OCI-LY1 (cell line): Measurements from ENCODE around the gene ST6GALNAC3.

Experiments
- H2AFZ ChIP-seq: fragments of 200-600 bp; sonication (generic), shearing (Covaris generic); 2 replicates; pipeline ENCODE4 v1.6.0; 2014; ENCODE audit warnings: antibody characterized with exemption, mild to moderate bottlenecking, low read length
- H3F3A ChIP-seq: fragments of 200-600 bp; sonication (generic), shearing (Covaris generic); 2 replicates; pipeline ENCODE4 v1.6.0; 2014; ENCODE audit warnings: mild to moderate bottlenecking, antibody characterized with exemption, low read length, moderate library complexity; ENCODE audit not compliant: insufficient read depth
- H3K27ac ChIP-seq: fragments of 200-600 bp; sonication (generic); 2 replicates; pipeline ENCODE4 v1.5.1; 2014; ENCODE audit warnings: low read length, mixed run types, mild to moderate bottlenecking, low read depth; ENCODE audit not compliant: poor library complexity, severe bottlenecking
- H3K27me3 ChIP-seq: fragments of 200-600 bp; sonication (generic); 2 replicates; pipeline ENCODE4 v1.6.0; 2014; ENCODE audit warnings: antibody characterized with exemption, mild to moderate bottlenecking, low read length, moderate library complexity; ENCODE audit not compliant: insufficient read depth
- H3K36me3 ChIP-seq: fragments of 200-600 bp; sonication (generic); 2 replicates; pipeline ENCODE4 v1.6.1; 2014; ENCODE audit warnings: mild to moderate bottlenecking, antibody characterized with exemption, low read length, moderate library complexity, mixed read lengths; ENCODE audit not compliant: insufficient read depth
- H3K4me1 ChIP-seq: fragments of 200-600 bp; sonication (generic); 2 replicates; pipeline ENCODE4 v1.5.1; 2014; ENCODE audit warnings: mild to moderate bottlenecking, low read length, moderate library complexity; ENCODE audit not compliant: insufficient read depth, severe bottlenecking
- H3K4me2 ChIP-seq: fragments of 200-600 bp; sonication (generic), shearing (Covaris generic); 2 replicates; pipeline ENCODE4 v1.6.1; 2014; ENCODE audit warnings: low read length
- H3K4me3 ChIP-seq: fragments of 200-600 bp; sonication (generic); 2 replicates; pipeline ENCODE4 v1.5.1; 2014; ENCODE audit warnings: low read length, low read depth, mild to moderate bottlenecking, mixed read lengths; ENCODE audit not compliant: poor library complexity, severe bottlenecking
- H3K79me2 ChIP-seq: fragments of 200-600 bp; shearing (Covaris generic); 2 replicates; pipeline ENCODE4 v1.6.1; 2016; ENCODE audit warnings: mixed run types, low read length, mixed read lengths; ENCODE audit not compliant: insufficient read depth
- H3K9ac ChIP-seq: fragments of 200-600 bp; sonication (generic), shearing (Covaris generic); 2 replicates; pipeline ENCODE4 v1.6.1; 2014; ENCODE audit warnings: mild to moderate bottlenecking, low read length, mixed read lengths
- H3K9me2 ChIP-seq: fragments of 200-600 bp; sonication (generic), shearing (Covaris generic); 2 replicates; pipeline ENCODE4 v1.6.1; 2014; ENCODE audit warnings: low read depth, mild to moderate bottlenecking, low read length, mixed read lengths
- H3K9me3 ChIP-seq: fragments of 200-600 bp; shearing (Covaris generic); 2 replicates; pipeline ENCODE4 v1.6.1; 2014; ENCODE audit warnings: low read length, mixed read lengths
- H4K20me1 ChIP-seq: fragments of 200-600 bp; sonication (generic), shearing (Covaris generic); 2 replicates; pipeline ENCODE4 v1.6.0; 2016; ENCODE audit warnings: mild to moderate bottlenecking, low read length; ENCODE audit not compliant: insufficient read depth
- EZH2 ChIP-seq: fragments of 200-600 bp; sonication (generic), shearing (Covaris generic); IDR thresholded peaks from 2 replicates; pipeline ENCODE4 v1.8.0; 2017; ENCODE audit warnings: borderline replicate concordance, mixed run types, mild to moderate bottlenecking, antibody characterized with exemption, low read length, moderate library complexity, mixed read lengths
- TF ChIP-seq, protein P1 (sequence below): fragments of 200-600 bp; sonication (generic), shearing (Covaris generic); IDR thresholded peaks from 2 replicates; pipeline ENCODE4 v1.5.1; 2017; ENCODE audit warnings: mild to moderate bottlenecking, antibody characterized with exemption, low read length, moderate library complexity, mixed read lengths

The ST6GALNAC3 gene

DNA sequence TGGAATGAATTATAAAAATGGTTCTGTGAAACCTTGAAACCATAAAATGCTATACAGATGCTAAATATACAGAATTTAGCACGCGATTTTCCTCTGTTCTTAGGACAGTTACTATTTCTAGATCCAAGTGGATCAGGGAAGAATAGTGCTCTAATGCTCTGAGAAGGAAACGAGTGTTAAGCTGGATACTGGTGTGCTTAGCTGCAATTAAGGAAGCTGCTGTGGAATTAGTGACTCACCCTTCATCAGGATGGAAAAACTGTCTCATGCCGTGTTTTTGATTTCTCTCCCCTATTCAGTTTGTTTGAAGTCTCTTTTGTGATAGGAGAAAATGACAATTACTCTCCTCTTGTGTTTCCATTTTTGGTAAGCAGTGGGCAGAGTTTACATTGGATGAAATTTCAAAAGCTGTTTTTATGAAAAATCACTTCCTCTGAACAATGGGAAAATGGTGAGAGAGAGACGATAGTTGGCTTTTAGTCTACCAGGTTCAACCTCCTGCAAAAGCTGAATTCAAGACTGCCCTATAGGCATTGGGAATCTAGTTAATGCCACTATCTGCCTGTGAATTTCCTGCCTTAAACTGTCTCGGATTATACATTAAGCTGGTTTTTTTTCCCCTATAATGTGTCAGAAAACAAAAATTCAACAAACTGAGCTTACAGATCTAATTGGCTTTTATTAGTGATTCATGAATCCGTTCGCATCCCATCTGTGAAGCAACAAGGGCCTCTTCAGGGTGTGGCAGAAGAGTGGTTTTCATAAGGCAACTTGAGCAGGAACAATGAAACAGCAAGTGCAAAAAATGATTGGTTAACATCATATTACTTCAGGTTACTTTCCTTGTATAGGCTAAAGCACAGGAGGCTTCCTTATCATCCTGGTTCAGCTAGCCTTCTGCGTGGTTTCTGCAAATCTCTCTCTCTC lies 179.8 kb downstream of the ST6GALNAC3 start:
- no peaks in the 10 kb centered on the region for H3K27me3 ChIP-seq
- H3K9ac ChIP-seq, result no peak overlapping the region
- no peaks in the 10 kb centered on the region for H3K9me3 ChIP-seq
- no peaks in the 10 kb centered on the region for H3K4me1 ChIP-seq
- H3K27ac ChIP-seq, result no peak overlapping the region
- H3K79me2 ChIP-seq, result no peaks in the 10 kb centered on the region
- H2AFZ ChIP-seq, result no peak overlapping the region
- no peaks in the 10 kb centered on the region for H4K20me1 ChIP-seq
- no peak overlapping the region for H3K4me2 ChIP-seq
- no peaks in the 10 kb centered on the region for H3K9me2 ChIP-seq
- no peak for TF ChIP-seq EZH2
- no peak overlapping the region for H3K4me3 ChIP-seq
- no peaks in the 10 kb centered on the region for H3K36me3 ChIP-seq
- no peaks in the 10 kb centered on the region for H3F3A ChIP-seq

DNA sequence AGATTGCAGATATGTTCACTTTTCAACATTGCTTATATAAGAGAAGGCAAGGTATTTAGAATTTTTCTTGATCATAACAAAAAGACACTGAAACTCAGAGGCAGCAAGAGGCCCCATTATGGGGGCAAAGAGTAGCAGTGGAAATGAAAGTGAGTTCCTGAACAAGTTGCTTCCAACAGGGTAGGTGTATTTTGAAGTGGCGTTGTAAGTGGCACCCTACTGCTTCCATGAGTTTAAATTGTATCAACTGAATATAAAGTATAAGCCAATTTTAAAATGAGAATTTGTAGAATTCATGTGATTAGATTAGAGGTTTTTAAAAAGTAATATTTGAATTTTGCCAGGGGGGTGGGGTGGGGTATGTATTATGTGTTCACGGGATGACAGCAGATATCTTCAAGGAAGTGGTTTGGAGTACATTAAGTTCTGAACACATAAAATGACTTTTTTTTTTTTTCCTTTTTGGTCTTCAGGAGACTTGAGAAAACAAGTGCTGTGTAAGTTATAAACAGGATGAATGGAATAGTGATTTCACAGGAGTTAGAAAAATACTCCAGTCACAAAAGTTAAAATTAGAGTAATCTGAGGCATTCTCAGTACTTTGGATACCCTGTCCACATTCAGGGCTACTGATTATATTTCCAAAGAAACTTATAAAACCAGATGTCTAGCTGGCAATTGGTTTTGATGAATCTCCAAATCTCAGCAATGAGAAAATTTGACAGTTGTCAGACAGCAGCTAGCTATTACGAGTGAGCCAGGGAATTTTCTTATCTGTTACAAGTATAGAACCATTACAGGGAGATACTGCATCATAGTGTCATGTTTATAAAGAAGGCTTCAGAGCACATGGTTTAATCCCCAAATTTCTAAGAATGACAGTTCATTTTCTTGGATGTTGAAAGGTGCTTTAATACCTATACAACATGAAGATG lies 182.0 kb downstream of the ST6GALNAC3 start:
- Histone ChIP-seq H3K27me3 (no peaks in the 10 kb centered on the region), H3K4me3 (no peak overlapping the region), H3K27ac (no peak overlapping the region), H3K36me3 (no peaks in the 10 kb centered on the region), H3K9me2 (no peaks in the 10 kb centered on the region), H3F3A (no peaks in the 10 kb centered on the region), H3K4me2 (no peak overlapping the region), H2AFZ (no peak overlapping the region), H4K20me1 (no peaks in the 10 kb centered on the region), H3K9me3 (no peaks in the 10 kb centered on the region), H3K4me1 (no peaks in the 10 kb centered on the region), H3K9ac (no peak overlapping the region), H3K79me2 (no peaks in the 10 kb centered on the region)
- TF ChIP-seq, protein P1, sequence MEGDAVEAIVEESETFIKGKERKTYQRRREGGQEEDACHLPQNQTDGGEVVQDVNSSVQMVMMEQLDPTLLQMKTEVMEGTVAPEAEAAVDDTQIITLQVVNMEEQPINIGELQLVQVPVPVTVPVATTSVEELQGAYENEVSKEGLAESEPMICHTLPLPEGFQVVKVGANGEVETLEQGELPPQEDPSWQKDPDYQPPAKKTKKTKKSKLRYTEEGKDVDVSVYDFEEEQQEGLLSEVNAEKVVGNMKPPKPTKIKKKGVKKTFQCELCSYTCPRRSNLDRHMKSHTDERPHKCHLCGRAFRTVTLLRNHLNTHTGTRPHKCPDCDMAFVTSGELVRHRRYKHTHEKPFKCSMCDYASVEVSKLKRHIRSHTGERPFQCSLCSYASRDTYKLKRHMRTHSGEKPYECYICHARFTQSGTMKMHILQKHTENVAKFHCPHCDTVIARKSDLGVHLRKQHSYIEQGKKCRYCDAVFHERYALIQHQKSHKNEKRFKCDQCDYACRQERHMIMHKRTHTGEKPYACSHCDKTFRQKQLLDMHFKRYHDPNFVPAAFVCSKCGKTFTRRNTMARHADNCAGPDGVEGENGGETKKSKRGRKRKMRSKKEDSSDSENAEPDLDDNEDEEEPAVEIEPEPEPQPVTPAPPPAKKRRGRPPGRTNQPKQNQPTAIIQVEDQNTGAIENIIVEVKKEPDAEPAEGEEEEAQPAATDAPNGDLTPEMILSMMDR, result no peak
- no peak for TF ChIP-seq EZH2

DNA sequence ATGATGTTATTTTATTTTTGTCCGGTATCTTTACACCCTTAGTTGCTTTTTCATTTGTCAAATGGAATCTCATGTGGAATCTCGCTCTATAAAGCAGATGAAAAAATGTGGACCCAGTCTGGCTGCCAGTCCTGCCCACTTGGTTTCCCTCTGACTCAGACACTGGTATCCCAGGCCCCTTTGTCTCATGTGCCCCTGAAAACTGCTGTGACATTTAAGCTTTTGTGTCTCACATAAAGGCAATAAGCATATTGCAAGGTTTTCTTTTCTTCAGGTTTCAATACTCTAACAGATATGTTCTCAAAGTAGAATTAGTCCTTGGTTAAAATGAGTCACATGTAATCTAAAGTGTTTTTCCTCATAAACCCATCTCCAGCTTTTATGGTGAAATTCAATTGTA lies 183.3 kb downstream of the ST6GALNAC3 start:
- TF ChIP-seq, protein P1, result no peak
- no peak for TF ChIP-seq EZH2
- Histone ChIP-seq H3K9me2 (no peaks in the 10 kb centered on the region), H3K4me1 (no peaks in the 10 kb centered on the region), H3K27me3 (no peaks in the 10 kb centered on the region), H3K4me3 (no peak overlapping the region), H4K20me1 (no peaks in the 10 kb centered on the region), H3F3A (no peaks in the 10 kb centered on the region), H3K27ac (no peak overlapping the region), H2AFZ (no peak overlapping the region), H3K9ac (no peak overlapping the region), H3K36me3 (no peaks in the 10 kb centered on the region), H3K9me3 (no peaks in the 10 kb centered on the region), H3K4me2 (no peak overlapping the region), H3K79me2 (no peaks in the 10 kb centered on the region)
